H54 (cell line): ENCODE results near the gene ARMC7.

ENCODE experiments used
- DNase-seq: peaks from one replicate; pipeline ENCODE4 v3.0.0; 2011; ENCODE audit warnings: low spot score, mixed read lengths; ENCODE audit not compliant: insufficient read length
- FAIRE-seq: peaks from 3 replicates; lab custom pipeline; 2011; peaks lifted over from hg19 to GRCh38; lab: Jason Lieb, UNC
- POLR2A ChIP-seq: IDR thresholded peaks from 2 replicates; pipeline ENCODE4 v1.6.1; 2011; ENCODE audit warnings: low read depth, mild to moderate bottlenecking, low read length

Gene ARMC7

GRCh38 chr17:75103601-75104554 is 5.9 kb upstream of the ARMC7 start:
- no peak for FAIRE-seq
- TF ChIP-seq POLR2A: no peak

GRCh38 chr17:75105126-75106080 is 4.4 kb upstream of the ARMC7 start:
- no peak for TF ChIP-seq POLR2A
- DNase-seq (peak; percentile 83), FAIRE-seq (peak; percentile 67)

More at GRCh38 chr17:75103601-75104554, 5.9 kb upstream of the ARMC7 start:
- DNase-seq: no peak

GRCh38 chr17:75108193-75108592 is 1.6 kb upstream of the ARMC7 start:
- no peak for DNase-seq
- TF ChIP-seq POLR2A: no peak
- no peak for FAIRE-seq

GRCh38 chr17:75109046-75109406 is 743 bp upstream of the ARMC7 start:
- FAIRE-seq (no peak), DNase-seq (no peak)
- no peak for TF ChIP-seq POLR2A

- no peak for TF ChIP-seq POLR2A
- DNase-seq (no peak), FAIRE-seq (no peak)
These were observed 617 bp downstream of the ARMC7 start for GRCh38 chr17:75110234-75110937.

GRCh38 chr17:75111777-75112335 is 2.1 kb downstream of the ARMC7 start:
- no peak for TF ChIP-seq POLR2A
- FAIRE-seq (no peak), DNase-seq (no peak)

GRCh38 chr17:75113798-75114551 is 4.2 kb downstream of the ARMC7 start:
- peak; percentile 80 for DNase-seq
- no peak for TF ChIP-seq POLR2A
- peak; percentile 11 for FAIRE-seq

- TF ChIP-seq POLR2A: no peak
- no peak for DNase-seq
- no peak for FAIRE-seq
These were observed 5.0 kb downstream of the ARMC7 start for GRCh38 chr17:75114552-75115314.

- DNase-seq (no peak), FAIRE-seq (no peak)
- TF ChIP-seq POLR2A: no peak
These were observed 5.8 kb downstream of the ARMC7 start for GRCh38 chr17:75115555-75115954.

- no peak for FAIRE-seq
- TF ChIP-seq POLR2A: no peak
- no peak for DNase-seq
These were observed 7.0 kb downstream of the ARMC7 start for GRCh38 chr17:75116737-75117136.

GRCh38 chr17:75118307-75118706 is 8.5 kb downstream of the ARMC7 start:
- DNase-seq (no peak), FAIRE-seq (no peak)
- no peak for TF ChIP-seq POLR2A
